Mesendoderm (in vitro differentiated cells): ENCODE measurements around the gene ATG14.

ENCODE experiments used
- DNase-seq: peaks from one replicate; pipeline ENCODE4 v3.0.0; 2013
- H2AK5ac ChIP-seq: 2 replicates; pipeline ENCODE4 v1.6.1; 2013; ENCODE audit warnings: low read length, inconsistent platforms
- H2BK120ac ChIP-seq: 2 replicates; pipeline ENCODE4 v1.6.1; 2013; ENCODE audit warnings: low read depth, mild to moderate bottlenecking, low read length, moderate library complexity, mixed read lengths
- H2BK15ac ChIP-seq: replicated peaks from 2 replicates; pipeline ENCODE4 v1.6.1; 2013; ENCODE audit warnings: low read depth, mild to moderate bottlenecking, moderate library complexity
- H2BK5ac ChIP-seq: 2 replicates; pipeline ENCODE4 v1.6.1; 2013; ENCODE audit warnings: low read length, inconsistent platforms
- H3K18ac ChIP-seq: 2 replicates; pipeline ENCODE4 v1.6.1; 2013; ENCODE audit warnings: mild to moderate bottlenecking, low read length, mixed read lengths
- H3K23ac ChIP-seq: one replicate; pipeline ENCODE4 v1.6.1; 2013; ENCODE audit warnings: low read length
- H3K27ac ChIP-seq: 2 replicates; pipeline ENCODE4 v1.5.1; 2013; ENCODE audit warnings: low read depth, mild to moderate bottlenecking, inconsistent platforms, low read length, moderate library complexity
- H3K27me3 ChIP-seq: 2 replicates; pipeline ENCODE4 v1.6.1; 2013; ENCODE audit warnings: low read length, control low read depth, mild to moderate bottlenecking, inconsistent platforms; ENCODE audit not compliant: insufficient read depth, poor library complexity
- H3K36me3 ChIP-seq: 2 replicates; pipeline ENCODE4 v1.6.1; 2013; ENCODE audit warnings: low read length, inconsistent platforms; ENCODE audit not compliant: control insufficient read depth, insufficient read depth
- H3K4ac ChIP-seq: one replicate; pipeline ENCODE4 v1.6.1; 2013; ENCODE audit warnings: low read depth, mild to moderate bottlenecking, low read length, moderate library complexity
- H3K4me1 ChIP-seq: 2 replicates; pipeline ENCODE4 v1.6.1; 2013; ENCODE audit warnings: low read depth, low read length, inconsistent platforms; ENCODE audit not compliant: control insufficient read depth
- H3K4me2 ChIP-seq: 2 replicates; pipeline ENCODE4 v1.6.1; 2013; ENCODE audit warnings: low read length
- H3K4me3 ChIP-seq: 2 replicates; pipeline ENCODE4 v1.5.1; 2013; ENCODE audit warnings: mild to moderate bottlenecking, low read length
- H3K56ac ChIP-seq: one replicate; pipeline ENCODE4 v1.6.1; 2013; ENCODE audit warnings: low read length
- H3K79me1 ChIP-seq: 2 replicates; pipeline ENCODE4 v1.6.1; 2013; ENCODE audit warnings: low read length, inconsistent platforms
- H3K79me2 ChIP-seq: 2 replicates; pipeline ENCODE4 v1.6.1; 2013; ENCODE audit warnings: mild to moderate bottlenecking, low read length; ENCODE audit not compliant: control insufficient read depth, insufficient read depth
- H3K9ac ChIP-seq: 2 replicates; pipeline ENCODE4 v1.6.1; 2013; ENCODE audit warnings: low read length, inconsistent platforms
- H4K5ac ChIP-seq: one replicate; pipeline ENCODE4 v1.6.1; 2013; ENCODE audit warnings: low read length
- H4K8ac ChIP-seq: one replicate; pipeline ENCODE4 v1.6.1; 2013; ENCODE audit warnings: low read depth, mild to moderate bottlenecking, control low read depth, low read length, moderate library complexity
- WGBS: extraction: QIAGEN DNeasy Blood & Tissue Kit; methylation state at CpG from one replicate; pipeline ENCODE4 v1.1.7; 2013; ENCODE audit warnings: low lambda C conversion rate, missing lambda C conversion rate; ENCODE audit not compliant: insufficient coverage; ENCODE audit errors: extremely low coverage; 5-methylcytosine and 5-hydroxymethylcytosine counted together

Gene ATG14

DNA sequence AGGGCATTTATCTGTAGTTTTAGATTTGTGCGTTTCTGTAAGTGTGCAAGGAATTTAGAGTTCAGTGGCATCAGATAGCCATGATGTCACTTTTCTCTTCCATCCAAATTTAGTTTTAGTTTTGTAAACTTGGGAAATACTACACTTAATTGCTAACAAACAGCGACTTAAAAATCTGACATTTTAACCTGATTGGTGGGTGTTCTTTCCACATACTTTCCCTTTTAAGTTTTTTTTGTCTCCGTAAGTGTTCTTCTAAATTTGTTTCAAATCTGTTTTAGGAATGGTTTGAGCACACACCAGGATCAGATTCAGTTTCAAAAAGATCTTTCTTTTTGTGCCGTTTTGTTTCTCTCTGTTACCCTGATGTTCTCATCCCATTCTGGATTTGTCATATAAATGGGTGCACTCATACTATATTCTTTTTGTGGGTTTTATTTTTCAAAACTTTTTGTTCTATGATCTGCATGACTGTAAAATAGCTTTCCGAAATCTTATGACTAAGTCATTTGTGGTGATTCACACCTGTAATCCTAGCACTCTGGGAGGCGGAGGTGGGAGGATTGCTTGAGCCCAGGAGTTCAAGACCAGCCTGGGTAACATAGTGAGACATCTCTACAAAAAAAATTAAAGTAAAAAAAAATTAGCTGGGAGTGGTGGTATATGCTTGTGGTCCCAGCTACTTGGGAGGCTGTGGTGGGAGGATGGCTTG, 81.5 kb downstream of the ATG14 start:
- no peak overlapping the region for H3K4me2 ChIP-seq
- H3K36me3 ChIP-seq: no peaks in the 10 kb centered on the region
- H3K9ac ChIP-seq: no peak overlapping the region
- H3K4ac ChIP-seq: no peak overlapping the region
- no peak overlapping the region for H3K23ac ChIP-seq
- WGBS: no CpG with 5 or more reads among the region's 6 CpGs
- no peak overlapping the region for H2BK120ac ChIP-seq
- H3K4me1 ChIP-seq: peaks cover 4% of the 10 kb centered on the region
- H3K27me3 ChIP-seq: no peaks in the 10 kb centered on the region
- no peak overlapping the region for H2BK15ac ChIP-seq
- H4K5ac ChIP-seq: no peak overlapping the region
- H3K27ac ChIP-seq: no peak overlapping the region
- no peak overlapping the region for H3K4me3 ChIP-seq
- peaks cover 18% of the 10 kb centered on the region for H3K79me2 ChIP-seq
- H3K79me1 ChIP-seq: peaks cover 24% of the 10 kb centered on the region
- no peak overlapping the region for H4K8ac ChIP-seq
- no peak overlapping the region for H3K56ac ChIP-seq
- H2AK5ac ChIP-seq: no peak overlapping the region
- DNase-seq: no peak
- H2BK5ac ChIP-seq: no peak overlapping the region
- no peak overlapping the region for H3K18ac ChIP-seq

DNA sequence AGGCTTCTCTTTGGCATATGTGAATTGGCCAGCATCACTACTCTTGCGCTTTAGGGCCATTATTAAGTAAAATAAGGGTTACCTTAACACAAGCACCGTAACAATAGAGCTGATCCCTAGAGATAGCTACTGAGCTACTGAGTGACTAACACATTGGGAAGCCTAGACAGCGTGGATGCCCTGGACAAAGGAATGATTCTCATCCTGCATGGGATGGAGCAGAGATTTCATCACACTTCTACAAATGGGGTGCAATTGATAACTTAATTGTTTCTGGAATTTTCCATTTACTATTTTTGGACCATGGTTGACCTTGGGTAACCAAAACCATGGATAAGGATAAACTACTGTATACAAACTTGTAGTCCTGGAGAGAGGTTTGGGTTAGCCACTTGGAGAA, 83.3 kb downstream of the ATG14 start:
- Histone ChIP-seq H3K4ac (no peak overlapping the region), H4K8ac (no peak overlapping the region), H3K36me3 (no peaks in the 10 kb centered on the region), H3K79me2 (peaks cover 10% of the 10 kb centered on the region), H3K27me3 (no peaks in the 10 kb centered on the region), H3K4me1 (no peaks in the 10 kb centered on the region), H3K23ac (no peak overlapping the region), H2BK5ac (no peak overlapping the region), H3K18ac (no peak overlapping the region), H2BK120ac (no peak overlapping the region), H3K9ac (no peak overlapping the region), H3K27ac (no peak overlapping the region), H3K4me3 (no peak overlapping the region), H2BK15ac (no peak overlapping the region), H3K56ac (no peak overlapping the region), H3K79me1 (peaks cover 14% of the 10 kb centered on the region), H2AK5ac (no peak overlapping the region), H4K5ac (no peak overlapping the region), H3K4me2 (no peak overlapping the region)
- no peak for DNase-seq
- WGBS: no CpG with 5 or more reads among the region's 3 CpGs

DNA sequence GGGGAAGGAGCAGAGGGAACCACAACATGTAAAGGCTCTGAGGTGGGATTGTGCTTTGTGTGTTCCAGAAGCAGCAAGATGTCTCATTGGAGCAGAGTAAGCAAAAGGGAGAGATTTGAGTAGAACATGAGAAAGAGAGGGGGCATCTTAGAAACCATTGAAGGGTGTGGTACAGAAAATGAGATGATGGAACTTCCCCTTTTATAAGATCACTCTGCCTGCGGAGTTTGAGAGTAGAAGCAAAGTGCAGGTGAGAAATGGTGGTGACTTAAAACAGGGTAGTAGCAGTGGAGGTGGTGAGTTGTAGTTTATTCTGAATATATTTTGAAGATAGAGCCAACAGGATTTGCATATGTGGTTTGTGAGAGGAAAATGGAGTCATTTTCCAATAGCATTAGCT, 84.5 kb downstream of the ATG14 start:
- no peak overlapping the region for H4K8ac ChIP-seq
- H3K4me1 ChIP-seq: no peaks in the 10 kb centered on the region
- H3K79me2 ChIP-seq: peaks cover 5% of the 10 kb centered on the region
- H2AK5ac ChIP-seq: no peak overlapping the region
- no peak overlapping the region for H3K9ac ChIP-seq
- no peak overlapping the region for H2BK5ac ChIP-seq
- no peak overlapping the region for H3K18ac ChIP-seq
- no peaks in the 10 kb centered on the region for H3K36me3 ChIP-seq
- no peak overlapping the region for H3K23ac ChIP-seq
- no peaks in the 10 kb centered on the region for H3K27me3 ChIP-seq
- H3K27ac ChIP-seq: no peak overlapping the region
- H2BK15ac ChIP-seq: no peak overlapping the region
- H3K4me2 ChIP-seq: no peak overlapping the region
- H3K4me3 ChIP-seq: no peak overlapping the region
- H3K56ac ChIP-seq: no peak overlapping the region
- H2BK120ac ChIP-seq: no peak overlapping the region
- no CpG with 5 or more reads among the region's 1 CpG for whole genome bisulfite sequencing
- peaks cover 10% of the 10 kb centered on the region for H3K79me1 ChIP-seq
- H4K5ac ChIP-seq: no peak overlapping the region
- DNase-seq: no peak
- no peak overlapping the region for H3K4ac ChIP-seq

DNA sequence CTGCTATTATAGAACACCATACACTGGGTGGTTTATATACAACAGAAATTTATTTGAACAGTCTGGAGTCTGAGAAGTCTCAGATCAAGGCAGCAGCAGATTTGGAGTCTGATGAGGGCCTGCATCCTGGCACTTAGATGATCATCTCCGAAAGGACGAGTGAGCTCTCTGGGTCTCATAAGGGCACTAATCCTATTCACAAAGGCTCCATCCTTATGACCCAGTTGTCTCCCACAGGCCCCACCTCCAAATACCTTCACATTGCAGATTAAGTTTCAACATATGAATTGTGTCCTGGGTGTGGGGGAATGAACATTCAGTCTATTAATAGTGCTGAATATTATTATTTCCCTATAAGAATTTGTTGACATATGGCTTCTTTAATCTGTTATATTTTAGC, 86.8 kb downstream of the ATG14 start:
- H3K79me2 ChIP-seq: peaks cover 7% of the 10 kb centered on the region
- no peak overlapping the region for H3K27ac ChIP-seq
- no peaks in the 10 kb centered on the region for H3K4me1 ChIP-seq
- no peak overlapping the region for H4K5ac ChIP-seq
- H2BK15ac ChIP-seq: no peak overlapping the region
- H3K4me3 ChIP-seq: no peak overlapping the region
- no peak overlapping the region for H2AK5ac ChIP-seq
- no peak overlapping the region for H3K9ac ChIP-seq
- WGBS: no CpG with 5 or more reads among the region's 2 CpGs
- no peak overlapping the region for H3K4ac ChIP-seq
- no peak for DNase-seq
- no peaks in the 10 kb centered on the region for H3K27me3 ChIP-seq
- no peak overlapping the region for H3K23ac ChIP-seq
- no peak overlapping the region for H4K8ac ChIP-seq
- no peak overlapping the region for H3K18ac ChIP-seq
- no peak overlapping the region for H2BK120ac ChIP-seq
- no peaks in the 10 kb centered on the region for H3K36me3 ChIP-seq
- H3K56ac ChIP-seq: no peak overlapping the region
- no peak overlapping the region for H2BK5ac ChIP-seq
- peaks cover 13% of the 10 kb centered on the region for H3K79me1 ChIP-seq
- H3K4me2 ChIP-seq: no peak overlapping the region

DNA sequence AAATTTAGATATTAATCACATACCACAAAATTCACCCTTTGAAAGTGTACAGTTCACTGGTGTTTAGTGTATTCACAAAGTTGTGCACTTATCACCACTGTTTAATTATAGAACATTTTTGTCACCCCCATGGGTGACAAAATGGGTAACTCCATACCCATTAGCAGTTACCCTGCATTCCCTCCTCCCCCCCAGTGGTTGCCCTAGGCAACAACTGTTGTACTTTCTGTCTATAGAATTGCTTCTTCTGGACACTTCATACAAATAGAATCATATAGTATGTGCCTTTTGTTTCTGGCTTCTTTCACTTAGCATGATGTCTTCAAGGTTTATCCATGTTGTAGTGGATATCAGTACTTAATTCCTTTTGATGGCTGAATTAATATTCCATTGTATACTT, 87.7 kb downstream of the ATG14 start:
- H3K79me2 ChIP-seq: peaks cover 7% of the 10 kb centered on the region
- no peak overlapping the region for H3K56ac ChIP-seq
- no peak overlapping the region for H3K4me3 ChIP-seq
- peaks cover 13% of the 10 kb centered on the region for H3K79me1 ChIP-seq
- H3K9ac ChIP-seq: no peak overlapping the region
- H4K8ac ChIP-seq: no peak overlapping the region
- no peaks in the 10 kb centered on the region for H3K4me1 ChIP-seq
- no peak overlapping the region for H2BK120ac ChIP-seq
- no peaks in the 10 kb centered on the region for H3K36me3 ChIP-seq
- H3K27me3 ChIP-seq: no peaks in the 10 kb centered on the region
- no peak overlapping the region for H2BK5ac ChIP-seq
- no peak overlapping the region for H3K27ac ChIP-seq
- no peak overlapping the region for H3K18ac ChIP-seq
- no peak overlapping the region for H4K5ac ChIP-seq
- DNase-seq: no peak
- no peak overlapping the region for H3K23ac ChIP-seq
- no peak overlapping the region for H2AK5ac ChIP-seq
- no peak overlapping the region for H3K4me2 ChIP-seq
- H2BK15ac ChIP-seq: no peak overlapping the region
- no peak overlapping the region for H3K4ac ChIP-seq

DNA sequence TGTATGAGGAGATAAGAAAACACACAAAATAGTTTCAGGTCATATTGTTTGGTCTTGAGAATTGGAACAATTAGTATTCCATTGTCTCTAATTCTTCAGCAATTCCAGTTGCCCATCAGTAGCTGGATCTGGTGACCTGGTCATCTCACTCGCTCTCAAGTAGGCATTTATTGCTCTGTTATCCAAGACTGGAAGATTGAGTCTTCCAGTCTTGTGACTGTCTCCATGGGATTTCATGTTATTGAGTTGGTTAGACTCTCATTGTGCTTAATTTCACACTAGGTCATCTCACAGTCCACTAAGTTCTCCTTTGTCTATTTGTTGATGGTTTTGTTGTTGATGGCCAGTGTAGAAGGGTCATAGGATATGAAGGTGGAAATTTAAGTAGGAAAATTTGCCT, 92.9 kb downstream of the ATG14 start:
- Histone ChIP-seq H3K4me1 (no peaks in the 10 kb centered on the region), H4K8ac (no peak overlapping the region), H3K4ac (no peak overlapping the region), H2BK5ac (no peak overlapping the region), H3K56ac (no peak overlapping the region), H2BK15ac (no peak overlapping the region), H3K4me3 (no peak overlapping the region), H2AK5ac (no peak overlapping the region), H3K27me3 (no peaks in the 10 kb centered on the region), H3K9ac (no peak overlapping the region), H3K4me2 (no peak overlapping the region), H2BK120ac (no peak overlapping the region), H3K27ac (no peak overlapping the region), H3K79me1 (peaks cover 7% of the 10 kb centered on the region), H3K36me3 (peaks cover 1% of the 10 kb centered on the region), H3K79me2 (peaks cover 3% of the 10 kb centered on the region), H4K5ac (no peak overlapping the region), H3K18ac (no peak overlapping the region), H3K23ac (no peak overlapping the region)
- WGBS: no CpG with 5 or more reads among the region's 1 CpG
- no peak for DNase-seq
